ENCODE data around the gene TMEM107.

The TMEM107 gene

GRCh38 chr17:8128125-8128784 is 47.9 kb downstream of the TMEM107 start:
- DNase-seq, result no peak

- DNase-seq, result peak in 1 of 2 donors; percentile 25
These were observed 49.6 kb downstream of the TMEM107 start for GRCh38 chr17:8126491-8127066.

- no peak for DNase-seq
These were observed 50.2 kb downstream of the TMEM107 start for GRCh38 chr17:8125947-8126490.

GRCh38 chr17:8125154-8125946 is 50.8 kb downstream of the TMEM107 start:
- DNase-seq, result peak; percentile 72 to 76

- no peak for DNase-seq
These were observed 51.6 kb downstream of the TMEM107 start for GRCh38 chr17:8124350-8125153.

GRCh38 chr17:8123695-8124349 is 52.4 kb downstream of the TMEM107 start, which contains the start of gene HES7:
Gene HES7 (minus strand): TSS chr17:8124106. CDS start chr17:8124084, 22 bp downstream.
- no peak for DNase-seq

- no peak for DNase-seq
These were observed 53.1 kb downstream of the TMEM107 start for GRCh38 chr17:8122924-8123694.
